C1 segment of cervical spinal cord (tissue), 14 donors: ENCODE measurements around the gene INAFM1.

ENCODE experiments used
- DNase-seq, 14 donors: peaks; one replicate each; lab custom pipeline; 2025; lab: John Stamatoyannopoulos, UW

Gene INAFM1

DNA sequence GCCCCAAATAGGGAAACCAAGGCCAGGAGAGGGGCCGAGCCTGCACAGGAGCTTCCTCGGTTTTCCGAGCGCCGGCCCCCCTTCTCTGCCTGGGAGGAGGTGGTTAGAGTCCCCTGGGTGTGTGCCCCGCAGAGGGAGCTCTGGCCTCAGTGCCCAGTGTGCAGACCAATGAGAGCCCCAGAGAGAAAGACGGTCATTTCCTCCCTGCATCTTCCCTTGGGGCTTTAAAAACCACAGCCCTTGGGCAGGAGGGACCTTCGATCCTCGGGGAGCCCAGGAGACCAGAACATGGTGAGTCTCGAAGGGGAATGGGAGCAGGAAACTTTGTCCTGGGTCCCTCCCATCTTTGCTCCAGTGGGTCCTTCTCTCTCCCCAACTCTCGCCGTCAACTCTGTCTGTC is 34.9 kb downstream of the INAFM1 start, which contains the start of gene C5AR1:
C5AR1 (plus strand) TSS at position 254 of the 400 bp plus-strand sequence; CDS start at position 289, 35 bp downstream.
- DNase-seq: peak in 6 of 14 donors; percentile 10 to 35 (median 22)

DNA sequence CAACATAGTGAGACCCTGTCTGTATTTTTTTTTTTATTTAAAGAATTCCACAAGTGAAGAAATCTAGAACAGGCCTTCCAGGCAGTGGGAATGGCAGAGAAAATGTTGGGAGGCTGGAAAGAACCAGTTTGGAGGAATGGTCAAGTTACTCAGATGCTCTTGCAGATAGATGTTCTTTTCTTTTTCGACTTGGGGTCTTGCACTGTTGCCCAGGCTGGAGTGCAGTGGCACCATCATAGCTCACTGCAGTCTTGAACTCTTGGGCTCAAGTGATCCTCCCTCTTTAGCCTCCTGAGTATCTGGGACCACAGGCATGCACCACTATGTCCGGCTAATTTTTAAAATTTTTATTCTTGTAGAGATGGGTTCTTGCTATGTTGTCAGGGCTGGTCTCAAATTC is 35.6 kb downstream of the INAFM1 start:
- no peak for DNase-seq

DNA sequence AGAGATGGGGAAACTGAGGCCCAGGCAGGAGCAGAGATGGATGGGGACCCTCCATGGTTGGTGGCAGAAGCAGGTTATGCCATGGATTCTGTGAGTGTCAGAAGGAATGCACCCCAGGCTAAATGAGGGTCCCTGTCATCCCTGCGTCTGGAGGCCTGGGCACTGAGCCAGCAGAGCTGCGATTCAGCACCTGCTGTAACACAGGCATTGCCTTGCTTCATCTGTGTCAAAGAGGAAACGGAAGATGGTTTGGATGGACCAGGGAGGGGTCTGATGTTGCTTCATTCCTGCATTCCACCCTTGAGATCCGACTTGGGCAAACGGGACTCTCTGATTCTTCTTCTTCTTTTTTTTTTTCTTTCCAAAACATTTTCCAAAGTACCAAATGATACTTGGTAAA is 36.1 kb downstream of the INAFM1 start:
- peak in 1 of 14 donors; percentile 10 for DNase-seq

DNA sequence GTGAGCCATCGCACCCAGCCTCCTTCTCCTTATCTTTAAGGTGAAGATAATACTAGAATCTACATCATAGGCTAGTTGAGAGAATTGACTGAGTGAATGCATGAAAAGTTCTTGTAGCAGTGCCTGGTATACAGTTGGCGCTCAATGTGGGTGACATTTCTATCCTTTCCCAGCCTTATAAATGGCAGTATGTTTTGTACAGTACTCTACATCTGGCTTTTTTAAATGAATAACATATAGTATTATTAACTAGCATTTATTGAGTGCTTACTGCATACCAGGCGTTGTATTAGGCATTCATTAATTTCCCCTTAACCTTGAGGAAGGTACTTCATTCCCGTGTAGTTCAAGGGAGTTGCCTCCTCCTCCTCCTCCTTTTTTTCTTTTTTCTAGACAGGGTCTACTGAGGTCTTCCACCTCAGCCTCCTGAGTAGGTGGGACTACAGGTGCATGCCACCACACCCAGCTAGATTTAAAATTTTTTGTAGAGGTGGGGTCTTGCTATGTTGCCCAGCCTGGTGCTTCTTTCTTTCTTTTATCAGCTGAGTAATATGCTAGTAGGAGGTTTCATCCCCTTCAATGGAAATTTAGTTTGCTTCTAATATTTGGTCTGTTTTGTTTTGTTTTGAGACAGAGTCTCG is 37.8 kb downstream of the INAFM1 start:
- DNase-seq: no peak

DNA sequence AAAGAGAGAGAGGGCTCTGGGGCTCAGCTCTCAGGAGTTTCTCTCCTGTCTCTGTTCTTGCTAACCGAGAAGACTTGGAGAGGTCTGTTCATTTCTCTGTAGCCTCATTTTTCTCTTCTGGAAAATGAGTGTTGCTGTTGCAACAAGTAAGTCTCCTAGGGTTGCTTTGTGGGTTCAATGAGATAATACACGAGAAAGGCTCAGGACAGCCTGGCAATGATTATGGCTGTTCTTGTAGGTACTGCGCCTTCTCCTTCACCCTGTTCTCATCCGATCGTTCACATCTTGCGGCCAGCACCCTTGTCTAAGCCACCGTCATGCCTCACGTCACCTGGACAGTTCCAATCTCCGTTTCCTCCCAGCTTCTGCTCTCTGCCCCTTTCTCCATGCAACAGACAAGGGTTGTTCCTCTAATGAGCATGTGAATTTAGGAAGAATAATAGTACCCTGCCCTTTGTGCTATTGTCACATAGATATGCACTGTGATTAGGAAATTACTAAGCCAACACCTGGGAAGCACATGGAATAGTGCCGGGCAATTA is 39.1 kb downstream of the INAFM1 start:
- DNase-seq: no peak

DNA sequence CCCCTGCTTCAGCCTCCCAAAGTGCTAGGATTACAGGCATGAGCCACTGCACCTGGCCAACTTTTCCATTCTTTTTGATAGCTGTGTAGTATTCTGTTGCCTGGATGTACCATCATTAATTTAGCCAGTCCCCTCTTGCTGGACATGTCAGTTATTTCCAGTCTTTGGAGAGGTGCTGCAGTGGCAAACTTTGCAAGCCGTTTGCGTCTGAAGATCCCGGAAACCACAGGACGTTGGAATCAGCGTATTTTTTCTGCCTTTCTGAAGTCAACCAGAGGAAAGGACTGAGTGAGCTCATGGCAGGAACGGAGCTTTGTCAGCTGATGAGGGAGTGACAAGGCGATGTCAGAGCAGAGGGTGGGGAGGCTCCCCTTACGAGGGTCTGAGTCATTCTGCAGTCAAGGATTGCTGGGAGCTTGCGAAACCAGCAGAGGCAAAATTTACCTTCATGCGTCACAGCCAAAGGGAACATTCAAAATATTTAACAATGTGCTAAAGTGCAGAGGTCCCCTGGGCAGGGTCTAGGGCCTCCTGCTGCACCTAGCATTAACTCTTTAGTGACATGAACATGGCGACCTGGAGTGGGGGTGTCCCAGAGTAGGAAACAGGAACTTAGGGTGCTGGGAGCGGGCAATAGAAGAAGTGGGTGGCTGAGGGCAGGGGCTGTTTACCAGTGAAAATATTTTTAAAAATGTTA is 40.6 kb downstream of the INAFM1 start:
- DNase-seq: peak in 9 of 14 donors; percentile 19 to 58 (median 34)

DNA sequence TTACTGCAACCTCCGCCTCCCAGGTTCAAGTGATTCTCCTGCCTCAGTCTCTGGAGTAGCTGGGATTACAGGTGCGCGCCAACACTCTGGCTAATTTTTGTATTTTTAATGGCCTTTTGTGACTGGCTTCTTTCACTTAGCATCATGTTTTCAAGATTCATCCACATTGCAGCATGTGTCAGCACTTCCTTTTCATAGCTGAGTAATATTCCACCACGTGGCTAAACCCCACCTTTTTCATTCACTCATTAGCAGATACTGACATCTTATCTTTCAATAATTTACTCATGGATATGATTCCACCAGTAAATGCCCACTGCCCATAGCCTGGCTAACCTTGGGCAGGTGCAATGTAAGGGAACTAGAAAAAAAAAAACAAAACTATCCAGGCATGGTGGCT is 41.8 kb downstream of the INAFM1 start:
- DNase-seq: no peak

DNA sequence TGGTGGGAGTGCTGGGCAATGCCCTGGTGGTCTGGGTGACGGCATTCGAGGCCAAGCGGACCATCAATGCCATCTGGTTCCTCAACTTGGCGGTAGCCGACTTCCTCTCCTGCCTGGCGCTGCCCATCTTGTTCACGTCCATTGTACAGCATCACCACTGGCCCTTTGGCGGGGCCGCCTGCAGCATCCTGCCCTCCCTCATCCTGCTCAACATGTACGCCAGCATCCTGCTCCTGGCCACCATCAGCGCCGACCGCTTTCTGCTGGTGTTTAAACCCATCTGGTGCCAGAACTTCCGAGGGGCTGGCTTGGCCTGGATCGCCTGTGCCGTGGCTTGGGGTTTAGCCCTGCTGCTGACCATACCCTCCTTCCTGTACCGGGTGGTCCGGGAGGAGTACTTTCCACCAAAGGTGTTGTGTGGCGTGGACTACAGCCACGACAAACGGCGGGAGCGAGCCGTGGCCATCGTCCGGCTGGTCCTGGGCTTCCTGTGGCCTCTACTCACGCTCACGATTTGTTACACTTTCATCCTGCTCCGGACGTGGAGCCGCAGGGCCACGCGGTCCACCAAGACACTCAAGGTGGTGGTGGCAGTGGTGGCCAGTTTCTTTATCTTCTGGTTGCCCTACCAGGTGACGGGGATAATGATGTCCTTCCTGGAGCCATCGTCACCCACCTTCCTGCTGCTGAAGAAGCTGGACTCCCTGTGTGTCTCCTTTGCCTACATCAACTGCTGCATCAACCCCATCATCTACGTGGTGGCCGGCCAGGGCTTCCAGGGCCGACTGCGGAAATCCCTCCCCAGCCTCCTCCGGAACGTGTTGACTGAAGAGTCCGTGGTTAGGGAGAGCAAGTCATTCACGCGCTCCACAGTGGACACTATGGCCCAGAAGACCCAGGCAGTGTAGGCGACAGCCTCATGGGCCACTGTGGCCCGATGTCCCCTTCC is 45.5 kb downstream of the INAFM1 start:
- DNase-seq: no peak

DNA sequence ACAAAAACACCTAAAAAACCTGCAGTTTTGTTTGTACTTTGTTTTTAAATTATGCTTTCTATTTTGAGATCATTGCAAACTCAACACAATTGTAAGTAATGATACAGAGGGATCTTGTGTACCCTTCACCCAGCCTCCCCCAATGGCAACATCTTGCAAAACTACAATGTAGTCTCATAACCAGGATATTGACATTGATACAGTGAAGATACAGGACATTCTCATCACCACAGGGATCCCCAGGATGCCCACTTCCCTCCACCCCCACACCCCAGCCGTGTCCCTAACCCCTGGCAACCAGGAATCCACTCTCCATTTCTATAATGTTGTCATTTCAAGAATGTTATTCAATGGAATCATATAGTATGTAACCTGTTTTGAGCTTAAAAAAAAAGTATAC is 46.9 kb downstream of the INAFM1 start:
- no peak for DNase-seq

DNA sequence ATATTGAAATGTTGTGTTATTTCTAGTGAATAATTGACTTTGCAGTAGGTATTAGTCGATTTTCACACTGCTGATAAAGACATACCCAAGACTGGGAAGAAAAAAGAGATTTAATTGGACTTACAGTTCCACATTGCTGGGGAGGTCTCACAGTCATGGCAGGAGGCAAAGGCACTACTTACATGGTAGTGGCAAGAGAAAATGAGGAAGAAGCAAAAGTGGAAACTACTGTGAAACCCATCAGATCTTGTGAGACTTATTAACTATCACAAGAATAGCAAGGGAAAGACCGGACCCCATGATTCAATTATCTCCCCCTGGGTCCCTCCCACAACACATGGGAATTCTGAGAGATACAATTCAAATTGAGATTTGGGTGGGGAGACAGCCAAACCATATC is 47.4 kb downstream of the INAFM1 start:
- DNase-seq: no peak

DNA sequence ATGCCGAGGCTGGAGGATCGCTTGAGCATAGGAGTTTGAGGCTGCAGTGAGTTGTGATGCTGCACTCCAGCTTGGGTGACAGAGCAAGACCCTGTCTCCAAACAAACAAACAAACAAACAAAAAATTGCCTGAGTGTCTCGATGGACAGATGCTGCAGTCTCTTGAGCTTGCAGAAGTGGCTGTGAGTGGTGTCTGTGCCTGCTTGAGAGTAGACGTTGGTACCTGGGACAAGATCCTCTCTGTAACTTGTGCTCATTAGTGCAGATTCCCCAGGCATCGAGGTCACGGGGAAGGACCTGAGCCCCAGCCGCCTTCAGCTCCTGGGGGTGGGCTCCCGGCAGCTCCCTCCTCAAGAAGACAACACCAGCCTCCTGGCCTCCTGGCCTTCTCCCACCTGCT is 48.7 kb downstream of the INAFM1 start:
- peak in 1 of 14 donors; percentile 9 for DNase-seq

DNA sequence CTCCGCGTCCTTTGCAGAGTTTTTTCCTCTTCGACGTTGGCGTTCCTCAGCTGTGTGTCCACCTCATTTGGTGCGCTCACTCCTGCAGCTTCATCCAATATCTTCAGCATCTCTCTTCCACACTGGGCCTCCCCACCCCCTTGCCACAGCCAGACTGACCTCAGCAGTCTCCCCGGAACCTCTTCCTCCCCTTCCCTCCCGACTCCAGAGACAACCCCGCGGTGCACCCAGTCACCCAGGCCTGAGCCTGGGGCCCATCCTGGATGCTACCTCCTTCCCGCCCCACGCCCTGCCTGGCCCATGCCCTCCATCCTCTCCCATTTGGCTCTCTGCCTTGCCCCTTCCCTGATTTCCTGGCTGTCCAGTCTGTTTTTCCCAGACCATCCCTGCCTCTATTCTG is 49.2 kb downstream of the INAFM1 start:
- peak in 1 of 14 donors; percentile 11 for DNase-seq

DNA sequence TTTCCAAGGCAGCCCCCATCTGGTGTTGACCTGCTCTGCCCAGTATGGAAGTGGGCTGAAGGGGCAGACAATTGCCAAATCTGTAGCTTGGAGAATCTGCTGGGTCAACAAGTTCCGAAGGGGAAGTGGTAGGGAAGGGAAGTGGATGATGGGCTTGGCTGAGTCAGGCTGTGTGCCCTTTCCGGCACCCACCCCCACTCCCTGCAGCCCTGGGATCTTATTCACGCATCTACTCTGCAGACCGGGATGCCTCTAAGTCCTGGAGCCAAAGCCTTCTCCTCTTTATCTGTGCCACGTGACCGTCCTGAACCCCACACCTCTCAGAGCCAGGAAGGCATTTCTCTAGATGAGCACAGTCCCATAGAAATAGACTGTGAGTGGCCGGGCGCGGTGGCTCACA is 49.8 kb downstream of the INAFM1 start:
- peak in 8 of 14 donors; percentile 7 to 62 (median 40) for DNase-seq
